ENCODE measurements around the gene PCGF2.

Gene PCGF2

DNA sequence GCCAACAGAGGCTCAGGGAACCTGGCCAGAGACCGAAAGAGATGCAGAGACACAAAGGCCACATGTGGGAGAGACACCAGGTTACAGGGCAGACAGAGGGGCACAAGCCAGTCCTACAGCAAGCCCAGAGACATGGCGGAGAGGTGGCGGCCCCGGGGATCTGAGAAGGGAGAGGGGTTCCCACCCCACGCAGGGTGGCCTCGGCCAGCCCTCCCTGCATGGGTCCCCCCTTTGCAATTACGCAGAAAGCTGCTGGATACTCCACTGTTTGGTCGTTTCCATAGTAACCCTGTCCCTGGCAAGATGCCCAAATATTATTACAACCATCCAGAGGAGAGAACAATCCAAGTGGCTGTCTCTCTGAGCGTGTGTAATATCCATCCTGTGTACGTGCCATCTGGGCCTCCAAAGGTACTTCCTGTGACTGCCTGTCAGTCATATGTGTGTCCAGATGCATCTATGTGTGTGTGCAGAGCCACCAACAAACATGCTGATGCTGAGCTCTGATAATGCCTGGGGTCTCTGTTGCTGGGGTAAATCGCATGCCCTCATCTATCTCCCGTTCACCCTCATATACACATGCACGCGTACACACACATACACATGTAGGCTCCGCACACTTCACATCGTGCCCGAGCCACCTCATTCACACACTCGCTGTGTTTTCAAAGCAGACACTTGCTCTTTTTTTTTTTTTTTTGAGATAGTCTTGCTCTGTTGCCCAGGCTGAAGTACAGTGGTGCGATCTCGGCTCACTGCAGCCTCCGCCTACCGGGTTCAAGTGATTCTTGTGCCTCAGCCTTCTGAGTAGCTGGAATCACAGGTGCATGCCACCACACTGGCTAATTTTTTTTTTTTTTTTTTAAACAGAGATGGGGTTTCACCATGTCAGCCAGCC, 5.5 kb downstream of the PCGF2 start:
- no peak for DNase-seq (ENCODE audit: low spot score)
- TF ChIP-seq, protein P1, sequence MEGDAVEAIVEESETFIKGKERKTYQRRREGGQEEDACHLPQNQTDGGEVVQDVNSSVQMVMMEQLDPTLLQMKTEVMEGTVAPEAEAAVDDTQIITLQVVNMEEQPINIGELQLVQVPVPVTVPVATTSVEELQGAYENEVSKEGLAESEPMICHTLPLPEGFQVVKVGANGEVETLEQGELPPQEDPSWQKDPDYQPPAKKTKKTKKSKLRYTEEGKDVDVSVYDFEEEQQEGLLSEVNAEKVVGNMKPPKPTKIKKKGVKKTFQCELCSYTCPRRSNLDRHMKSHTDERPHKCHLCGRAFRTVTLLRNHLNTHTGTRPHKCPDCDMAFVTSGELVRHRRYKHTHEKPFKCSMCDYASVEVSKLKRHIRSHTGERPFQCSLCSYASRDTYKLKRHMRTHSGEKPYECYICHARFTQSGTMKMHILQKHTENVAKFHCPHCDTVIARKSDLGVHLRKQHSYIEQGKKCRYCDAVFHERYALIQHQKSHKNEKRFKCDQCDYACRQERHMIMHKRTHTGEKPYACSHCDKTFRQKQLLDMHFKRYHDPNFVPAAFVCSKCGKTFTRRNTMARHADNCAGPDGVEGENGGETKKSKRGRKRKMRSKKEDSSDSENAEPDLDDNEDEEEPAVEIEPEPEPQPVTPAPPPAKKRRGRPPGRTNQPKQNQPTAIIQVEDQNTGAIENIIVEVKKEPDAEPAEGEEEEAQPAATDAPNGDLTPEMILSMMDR (IDR thresholded peaks at IDR 0.05; ENCODE audit: borderline replicate concordance, control extremely low read depth, extremely low read depth, insufficient read depth, missing control alignments), result no peak
- in situ Hi-C loops (cut with MboI; ENCODE audit: low sequenced_read_pairs, unreplicated experiment), result loop anchor here (5.0 kb wide), 1 partner anchor 65 kb away; no protein-coding TSS in a partner anchor

DNA sequence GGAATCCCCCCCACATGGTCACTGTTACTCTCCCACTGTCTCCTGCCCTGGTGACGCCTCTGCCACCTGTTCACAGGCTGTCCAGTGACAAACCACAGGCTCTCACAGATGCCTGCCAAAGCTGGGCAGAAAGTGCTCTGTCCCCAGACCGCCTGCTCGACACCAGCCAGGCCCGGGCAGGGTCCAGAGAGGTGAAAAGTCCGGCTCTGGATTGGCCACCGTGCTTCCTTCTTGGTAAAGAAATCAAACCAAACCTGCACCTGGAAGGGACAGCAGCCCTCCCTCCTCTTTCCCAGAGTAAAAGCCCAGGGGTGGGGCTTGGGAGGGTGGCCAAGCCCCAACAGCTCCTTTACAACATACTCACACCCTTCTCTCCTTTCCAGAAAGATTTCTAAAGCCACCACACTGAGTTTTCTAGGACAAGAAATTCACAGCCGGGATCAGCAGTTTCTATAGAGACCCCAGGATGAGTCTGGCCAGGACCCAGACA, 6.2 kb downstream of the PCGF2 start:
- in situ Hi-C loops (cut with MboI; ENCODE audit: low sequenced_read_pairs, unreplicated experiment), result loop anchor here (5.0 kb wide), 1 partner anchor 65 kb away; no protein-coding TSS in a partner anchor
- no peak for DNase-seq (ENCODE audit: low spot score)
- TF ChIP-seq, protein P1 (IDR thresholded peaks at IDR 0.05; ENCODE audit: borderline replicate concordance, control extremely low read depth, extremely low read depth, insufficient read depth, missing control alignments), result no peak

GRCh38 chr17:38741461-38741860, 6.7 kb downstream of the PCGF2 start:
- DNase-seq (ENCODE audit: low spot score), result no peak
- in situ Hi-C loops (cut with MboI; ENCODE audit: low sequenced_read_pairs, unreplicated experiment), result loop anchor here (5.0 kb wide), 1 partner anchor 64 kb away; no protein-coding TSS in a partner anchor
- TF ChIP-seq, protein P1 (IDR thresholded peaks at IDR 0.05; ENCODE audit: borderline replicate concordance, control extremely low read depth, extremely low read depth, insufficient read depth, missing control alignments), result no peak

DNA sequence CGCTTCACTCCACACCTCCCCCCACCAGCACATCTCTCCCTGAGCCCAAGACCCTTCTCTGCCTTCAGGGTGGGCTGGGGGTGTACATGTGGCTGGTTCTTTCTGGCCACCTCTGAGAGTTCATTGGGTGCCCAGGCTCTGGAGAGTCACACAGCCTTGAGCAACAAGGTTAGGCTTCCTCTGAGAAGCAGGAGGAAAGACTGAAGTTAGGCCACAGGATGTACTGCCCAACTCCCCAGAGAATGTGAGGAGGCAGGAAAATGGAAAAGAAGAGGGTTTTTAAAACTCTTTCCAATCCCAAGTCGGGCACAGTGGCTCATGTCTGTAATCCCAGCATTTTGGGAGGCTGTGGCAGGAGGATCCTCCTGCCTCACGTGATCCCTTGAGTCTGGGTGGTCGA, 7.3 kb downstream of the PCGF2 start:
- in situ Hi-C loops (cut with MboI; ENCODE audit: low sequenced_read_pairs, unreplicated experiment), result loop anchor here (5.0 kb wide), 1 partner anchor 64 kb away; no protein-coding TSS in a partner anchor
- TF ChIP-seq, protein P1 (IDR thresholded peaks at IDR 0.05; ENCODE audit: borderline replicate concordance, control extremely low read depth, extremely low read depth, insufficient read depth, missing control alignments), result no peak
- no peak for DNase-seq (ENCODE audit: low spot score)

DNA sequence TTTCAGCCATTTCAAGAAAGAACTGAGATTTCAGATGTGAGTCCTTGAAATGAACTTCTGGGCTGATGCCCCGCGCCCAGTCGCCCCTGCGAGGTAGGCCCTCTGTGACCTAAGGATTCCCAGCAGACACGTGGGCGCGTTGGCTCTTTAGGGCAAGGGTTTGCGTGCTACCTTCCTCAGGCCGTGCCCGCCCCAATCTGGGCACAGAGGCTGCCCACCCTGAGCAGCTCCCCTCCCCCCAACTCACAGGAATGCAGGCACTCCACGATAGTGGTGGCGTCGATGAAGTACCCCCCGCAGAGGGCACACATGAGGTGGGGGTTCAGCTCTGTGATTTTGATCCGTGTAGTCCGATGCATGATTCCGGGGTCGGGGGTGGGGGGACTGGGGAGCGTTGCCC, 8.1 kb downstream of the PCGF2 start:
- TF ChIP-seq, protein P1 (IDR thresholded peaks at IDR 0.05; ENCODE audit: borderline replicate concordance, control extremely low read depth, extremely low read depth, insufficient read depth, missing control alignments), result no peak

GRCh38 chr17:38739305-38739704, 8.8 kb downstream of the PCGF2 start:
- DNase-seq (ENCODE audit: low spot score), result no peak
- TF ChIP-seq, protein P1 (IDR thresholded peaks at IDR 0.05; ENCODE audit: borderline replicate concordance, control extremely low read depth, extremely low read depth, insufficient read depth, missing control alignments), result no peak
- in situ Hi-C loops (cut with MboI; ENCODE audit: low sequenced_read_pairs, unreplicated experiment), result no loop called here

More for the DNA sequence above, 8.1 kb downstream of the PCGF2 start:
- DNase-seq (ENCODE audit: low spot score), result no peak
- in situ Hi-C loops (cut with MboI; ENCODE audit: low sequenced_read_pairs, unreplicated experiment), result loop anchor here (5.0 kb wide), 1 partner anchor 63 kb away; no protein-coding TSS in a partner anchor

Data from GM13976 (cell line).